Activated naive CD4-positive, alpha-beta T cell (primary cell): ENCODE data around the gene PIM3.
A peak's percentile ranks its signal among the peaks of the same experiment; 100 is the strongest.
"Not testable (repeated sequence)": the region's sequence is repeated elsewhere in the genome, so short reads cannot be mapped to it uniquely, and the experiment has no call there.

ENCODE experiments used
- DNase-seq, 4 experiments: peaks; one replicate each; lab custom pipeline; 2025; lab: John Stamatoyannopoulos, UW

The PIM3 gene

GRCh38 chr22:49966774-49967705 is 6.5 kb downstream of the PIM3 start:
- no peak for DNase-seq

GRCh38 chr22:49967706-49968208 is 7.2 kb downstream of the PIM3 start:
- DNase-seq: no peak

- DNase-seq: no peak
These were observed 7.8 kb downstream of the PIM3 start for GRCh38 chr22:49968313-49968830.

- no peak for DNase-seq
These were observed 8.5 kb downstream of the PIM3 start for GRCh38 chr22:49968831-49969661.

GRCh38 chr22:49969751-49970527 is 9.4 kb downstream of the PIM3 start:
- DNase-seq: no peak

GRCh38 chr22:49970528-49971231 is 10.1 kb downstream of the PIM3 start:
- peak; percentile 77 to 90 (median 86) for DNase-seq

- peak in 3 of 4 experiments; percentile 62 to 73 (median 67) for DNase-seq
These were observed 10.9 kb downstream of the PIM3 start for GRCh38 chr22:49971232-49972162.

GRCh38 chr22:49972163-49973017 is 11.8 kb downstream of the PIM3 start:
- no peak for DNase-seq

- no peak for DNase-seq
These were observed 12.7 kb downstream of the PIM3 start for GRCh38 chr22:49973018-49973961.

- DNase-seq: no peak
These were observed 15.2 kb downstream of the PIM3 start for GRCh38 chr22:49975543-49976389.

GRCh38 chr22:49976439-49977175 is 16.0 kb downstream of the PIM3 start:
- DNase-seq: no peak

GRCh38 chr22:49977578-49977977 is 17.0 kb downstream of the PIM3 start:
- DNase-seq: no peak

GRCh38 chr22:49979587-49980264 is 19.2 kb downstream of the PIM3 start:
- DNase-seq: no peak

- DNase-seq: not testable (repeated sequence)
These were observed 21.2 kb downstream of the PIM3 start for GRCh38 chr22:49981799-49982198.
